WTC11 (cell line): ENCODE results near the gene CCDC158.

Experiments
- ATF3 ChIP-seq: sonication (generic); formaldehyde crosslinking; conservative IDR thresholded peaks from 2 replicates; pipeline ENCODE4 v1.8.1; 2022; ENCODE audit warnings: mild to moderate bottlenecking, missing genetic modification reagents
- CTCF ChIP-seq: fragments of 200-600 bp; IDR thresholded peaks from 2 replicates; pipeline ENCODE4 v1.8.0; 2022; ENCODE audit warnings: antibody characterized with exemption
- KAT7 ChIP-seq: sonication (generic); formaldehyde crosslinking; IDR thresholded peaks from 2 replicates; pipeline ENCODE4 v1.8.1; 2023; ENCODE audit warnings: missing genetic modification reagents, mild to moderate bottlenecking, borderline replicate concordance
- PREB ChIP-seq: sonication (generic); formaldehyde crosslinking; IDR thresholded peaks from 2 replicates; pipeline ENCODE4 v1.8.1; 2022; ENCODE audit warnings: mild to moderate bottlenecking, missing genetic modification reagents, moderate library complexity, borderline replicate concordance
- SMAD3 ChIP-seq: sonication (generic); formaldehyde crosslinking; IDR thresholded peaks from 2 replicates; pipeline ENCODE4 v1.8.0; 2022; ENCODE audit warnings: missing genetic modification reagents, mild to moderate bottlenecking, borderline replicate concordance

- TF ChIP-seq CTCF, result no peak
- TF ChIP-seq PREB (CRISPR knock-in tag), result no peak
- no peak for TF ChIP-seq SMAD3 (CRISPR knock-in tag)
- no peak for TF ChIP-seq ATF3
- no peak for TF ChIP-seq KAT7 (CRISPR knock-in tag)
These were observed 105.5 kb downstream of the CCDC158 start for GRCh38 chr4:76315267-76315918.
